Trophoblast cell (in vitro differentiated cells and primary cell): ENCODE data around the gene SLC25A53.
"Not testable (repeated sequence)": the region's sequence is repeated elsewhere in the genome, so short reads cannot be mapped to it uniquely, and the experiment has no call there.

ENCODE experiments used
- DNase-seq, 2 donors: peaks; one replicate each; pipeline ENCODE4 v3.0.0-alpha.2; 2016
- H2AFZ ChIP-seq: 2 replicates; pipeline ENCODE4 v1.6.1; 2013; ENCODE audit warnings: low read length, moderate library complexity, mild to moderate bottlenecking; ENCODE audit not compliant: insufficient read depth, poor library complexity
- H2AK5ac ChIP-seq: 2 replicates; pipeline ENCODE4 v1.6.1; 2013; ENCODE audit warnings: mild to moderate bottlenecking, low read length
- H2BK120ac ChIP-seq: 2 replicates; pipeline ENCODE4 v1.6.1; 2013; ENCODE audit warnings: low read length, mild to moderate bottlenecking, moderate library complexity; ENCODE audit not compliant: insufficient read depth, poor library complexity
- H2BK12ac ChIP-seq: 2 replicates; pipeline ENCODE4 v1.6.1; 2013; ENCODE audit warnings: mild to moderate bottlenecking, low read length, moderate library complexity
- H2BK5ac ChIP-seq: 2 replicates; pipeline ENCODE4 v1.6.1; 2013; ENCODE audit warnings: low read length, low read depth, moderate library complexity, mild to moderate bottlenecking; ENCODE audit not compliant: poor library complexity
- H3K14ac ChIP-seq: 2 replicates; pipeline ENCODE4 v1.6.1; 2013; ENCODE audit warnings: mild to moderate bottlenecking, low read length
- H3K18ac ChIP-seq: 2 replicates; pipeline ENCODE4 v1.6.1; 2013; ENCODE audit warnings: mild to moderate bottlenecking, low read length
- H3K23ac ChIP-seq: 2 replicates; pipeline ENCODE4 v1.6.1; 2013; ENCODE audit warnings: low read length
- H3K27ac ChIP-seq: 2 replicates; pipeline ENCODE4 v1.5.1; 2013; ENCODE audit warnings: low read depth, mild to moderate bottlenecking, inconsistent platforms, low read length, moderate library complexity
- H3K27me3 ChIP-seq: 2 replicates; pipeline ENCODE4 v1.6.1; 2013; ENCODE audit warnings: inconsistent platforms, mild to moderate bottlenecking, low read length, moderate library complexity; ENCODE audit not compliant: insufficient read depth
- H3K36me3 ChIP-seq, 2 experiments: 1 replicate in 1 of 2; 2 replicates in 1 of 2; pipeline ENCODE4 v1.6.1; 2013; ENCODE audit warnings: low read length in 2 of 2, mild to moderate bottlenecking in 2 of 2, moderate library complexity in 1 of 2; ENCODE audit not compliant: insufficient read depth in 2 of 2, control insufficient read depth in 1 of 2
- H3K4ac ChIP-seq: 2 replicates; pipeline ENCODE4 v1.6.1; 2013; ENCODE audit warnings: low read depth, mild to moderate bottlenecking, low read length, moderate library complexity
- H3K4me1 ChIP-seq, 2 experiments: 1 replicate in 1 of 2; 2 replicates in 1 of 2; pipeline ENCODE4 v1.6.1; 2013; ENCODE audit warnings: low read length in 2 of 2, mild to moderate bottlenecking in 2 of 2, moderate library complexity in 1 of 2; ENCODE audit not compliant: insufficient read depth in 2 of 2, control insufficient read depth in 1 of 2
- H3K4me2 ChIP-seq: 2 replicates; pipeline ENCODE4 v1.6.1; 2013; ENCODE audit warnings: inconsistent platforms, mild to moderate bottlenecking, low read length, moderate library complexity
- H3K4me3 ChIP-seq: 2 replicates; pipeline ENCODE4 v1.5.1; 2013; ENCODE audit warnings: mild to moderate bottlenecking, low read depth, low read length, inconsistent platforms
- H3K79me1 ChIP-seq: one replicate; pipeline ENCODE4 v1.6.1; 2013; ENCODE audit warnings: low read length
- H3K79me2 ChIP-seq: 2 replicates; pipeline ENCODE4 v1.6.1; 2013; ENCODE audit warnings: low read length, mild to moderate bottlenecking; ENCODE audit not compliant: control insufficient read depth, insufficient read depth, poor library complexity
- H3K9ac ChIP-seq: 2 replicates; pipeline ENCODE4 v1.6.1; 2013; ENCODE audit warnings: mild to moderate bottlenecking, low read length
- H3K9me3 ChIP-seq: 2 replicates; pipeline ENCODE4 v1.6.1; 2013; ENCODE audit warnings: low read depth, mild to moderate bottlenecking, control low read depth, inconsistent platforms, low read length; ENCODE audit not compliant: insufficient read depth
- H4K12ac ChIP-seq: 2 replicates; pipeline ENCODE4 v1.6.1; 2013; ENCODE audit warnings: low read depth, mild to moderate bottlenecking, low read length, moderate library complexity
- H4K8ac ChIP-seq: 2 replicates; pipeline ENCODE4 v1.6.1; 2013; ENCODE audit warnings: low read depth, mild to moderate bottlenecking, low read length, moderate library complexity
- H4K91ac ChIP-seq: one replicate; pipeline ENCODE4 v1.6.1; 2013; ENCODE audit warnings: low read depth, mild to moderate bottlenecking, low read length, moderate library complexity
- WGBS: extraction: QIAGEN DNeasy Blood & Tissue Kit; methylation state at CpG from one replicate; pipeline ENCODE4 v1.1.7; 2013; ENCODE audit warnings: missing lambda C conversion rate; ENCODE audit not compliant: insufficient read length, insufficient coverage; ENCODE audit errors: extremely low coverage; 5-methylcytosine and 5-hydroxymethylcytosine counted together

The SLC25A53 gene

GRCh38 chrX:104117759-104118158 lies 39.0 kb downstream of the SLC25A53 start:
- no peak for DNase-seq
- H3K4ac ChIP-seq = no peak overlapping the region
- no peaks in the 10 kb centered on the region for H3K9me3 ChIP-seq
- H2AK5ac ChIP-seq = no peak overlapping the region
- H3K9ac ChIP-seq = no peak overlapping the region
- H4K12ac ChIP-seq = no peak overlapping the region
- no peak overlapping the region for H4K8ac ChIP-seq
- H3K4me2 ChIP-seq = no peak overlapping the region
- no peaks in the 10 kb centered on the region for H3K79me2 ChIP-seq
- no peak overlapping the region for H3K18ac ChIP-seq
- no peaks in the 10 kb centered on the region for H3K36me3 ChIP-seq
- H3K27ac ChIP-seq = no peak overlapping the region
- H4K91ac ChIP-seq = no peak overlapping the region
- no peak overlapping the region for H3K4me3 ChIP-seq
- H3K23ac ChIP-seq = no peak overlapping the region
- H2BK12ac ChIP-seq = no peak overlapping the region
- H2AFZ ChIP-seq = no peak overlapping the region
- no peak overlapping the region for H3K14ac ChIP-seq
- H3K79me1 ChIP-seq = no peaks in the 10 kb centered on the region
- H3K4me1 ChIP-seq = peaks cover 0 to 2% of the 10 kb centered on the region in 2 experiments
- H3K27me3 ChIP-seq = no peaks in the 10 kb centered on the region
- no peak overlapping the region for H2BK120ac ChIP-seq
- H2BK5ac ChIP-seq = no peak overlapping the region

DNA sequence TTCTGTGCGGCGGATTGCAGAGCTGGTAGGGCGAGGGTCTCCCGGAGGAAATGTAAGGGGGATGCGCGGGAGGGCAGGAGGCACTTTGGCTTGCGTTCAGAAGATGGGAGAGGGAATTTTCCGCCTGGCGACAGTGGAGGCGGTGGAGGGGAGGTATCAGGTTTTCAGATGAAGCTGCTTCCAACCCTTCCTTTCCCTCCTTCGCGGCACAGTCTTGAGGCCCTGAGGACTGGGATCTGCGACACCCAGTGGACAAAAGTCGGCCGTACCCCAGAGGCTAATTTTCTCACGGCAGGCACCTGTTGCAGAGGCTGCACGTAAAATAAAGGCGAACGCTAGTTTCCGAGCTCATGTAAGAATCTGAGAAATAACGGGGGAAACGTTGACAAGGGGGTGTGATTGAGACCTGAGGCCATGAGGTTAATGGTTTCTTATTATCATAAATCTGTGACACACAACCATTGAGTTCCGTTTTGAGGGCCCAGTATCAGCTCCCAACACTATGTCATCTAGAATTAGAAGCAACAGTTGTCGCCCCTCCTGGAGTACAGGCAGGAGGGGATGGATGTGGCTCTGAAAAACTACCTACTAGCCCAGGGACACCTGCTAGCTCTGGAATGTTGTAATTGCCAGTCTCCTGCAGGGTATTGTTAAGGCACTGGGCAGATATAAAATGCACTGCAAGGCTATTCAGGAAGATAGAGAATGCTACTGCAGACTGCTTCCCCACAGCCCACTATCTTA lies 43.4 kb downstream of the SLC25A53 start:
- Histone ChIP-seq H3K9ac (no peak overlapping the region), H2BK5ac (no peak overlapping the region)
- peak in 1 of 2 donors; percentile 36 for DNase-seq

GRCh38 chrX:104112326-104112951 lies 44.4 kb downstream of the SLC25A53 start, which contains the start of gene ZCCHC18:
Gene ZCCHC18, plus strand, starts transcription at chrX:104112523. Its CDS starts 1,589 bp downstream, at chrX:104114112.
- Histone ChIP-seq H2BK120ac (no peak within 1 kb of the TSS), H3K27ac (no peak within 1 kb of the TSS), H3K23ac (no peak within 1 kb of the TSS), H3K79me2 (no peaks in the 10 kb centered on the region), H3K79me1 (peaks cover 2% of the 10 kb centered on the region), H3K4ac (no peak within 1 kb of the TSS), H3K4me1 (peaks cover 0 to 2% of the 10 kb centered on the region in 2 experiments), H3K18ac (no peak within 1 kb of the TSS), H3K9me3 (no peaks in the 10 kb centered on the region), H3K27me3 (no peaks in the 10 kb centered on the region), H3K14ac (peak within 1 kb of the TSS; percentile 11), H3K36me3 (no peaks in the 10 kb centered on the region), H2BK12ac (no peak within 1 kb of the TSS), H2AK5ac (no peak within 1 kb of the TSS), H3K9ac (no peak within 1 kb of the TSS), H2BK5ac (no peak within 1 kb of the TSS), H4K91ac (peak within 1 kb of the TSS; percentile 38), H3K4me2 (peak within 1 kb of the TSS; percentile 95), H2AFZ (peak within 1 kb of the TSS; percentile 56), H3K4me3 (peak within 1 kb of the TSS; percentile 69), H4K8ac (peak within 1 kb of the TSS; percentile 69), H4K12ac (peak within 1 kb of the TSS; percentile 14)
- WGBS = no CpG with 5 or more reads among the region's 67 CpGs
- peak in 1 of 2 donors; percentile 6 for DNase-seq

More for the DNA sequence above, 43.4 kb downstream of the SLC25A53 start:
- Histone ChIP-seq H3K79me2 (no peaks in the 10 kb centered on the region), H3K14ac (no peak overlapping the region), H3K27ac (no peak overlapping the region), H3K4me2 (peak overlapping the region; percentile 95), H3K4ac (no peak overlapping the region), H3K36me3 (no peaks in the 10 kb centered on the region), H3K79me1 (peaks cover 2% of the 10 kb centered on the region), H4K12ac (no peak overlapping the region), H3K23ac (no peak overlapping the region), H3K9me3 (no peaks in the 10 kb centered on the region), H4K8ac (no peak overlapping the region), H3K4me3 (no peak overlapping the region), H3K18ac (no peak overlapping the region), H3K4me1 (peaks cover 0 to 2% of the 10 kb centered on the region in 2 experiments), H2AFZ (no peak overlapping the region), H2BK12ac (no peak overlapping the region), H4K91ac (no peak overlapping the region), H3K27me3 (no peaks in the 10 kb centered on the region), H2BK120ac (no peak overlapping the region), H2AK5ac (no peak overlapping the region)
- WGBS = no CpG with 5 or more reads among the region's 24 CpGs

GRCh38 chrX:104110491-104111240 lies 46.1 kb downstream of the SLC25A53 start:
- not testable (repeated sequence) for H3K18ac ChIP-seq, H3K14ac ChIP-seq, H2BK5ac ChIP-seq, H3K4ac ChIP-seq, H2AK5ac ChIP-seq, H3K36me3 ChIP-seq, H2BK120ac ChIP-seq, H4K12ac ChIP-seq, H3K4me3 ChIP-seq, H4K91ac ChIP-seq, DNase-seq, H3K79me1 ChIP-seq, H3K27ac ChIP-seq, H3K27me3 ChIP-seq, H3K4me2 ChIP-seq, H2BK12ac ChIP-seq, H4K8ac ChIP-seq, H3K79me2 ChIP-seq, H2AFZ ChIP-seq, H3K9me3 ChIP-seq, H3K9ac ChIP-seq, H3K23ac ChIP-seq, H3K4me1 ChIP-seq
- no CpG with 5 or more reads among the region's 6 CpGs for WGBS
